ENCODE data around the gene ZFAND3. TPM values are rescaled to one million over a fixed set of nuclear protein-coding genes. Genes with fewer than 3 reads are reported as not detected.

The ZFAND3 gene
- total and polyA plus RNA-seq, 12 donors = 21.4 to 163 (median 46.3) TPM

DNA sequence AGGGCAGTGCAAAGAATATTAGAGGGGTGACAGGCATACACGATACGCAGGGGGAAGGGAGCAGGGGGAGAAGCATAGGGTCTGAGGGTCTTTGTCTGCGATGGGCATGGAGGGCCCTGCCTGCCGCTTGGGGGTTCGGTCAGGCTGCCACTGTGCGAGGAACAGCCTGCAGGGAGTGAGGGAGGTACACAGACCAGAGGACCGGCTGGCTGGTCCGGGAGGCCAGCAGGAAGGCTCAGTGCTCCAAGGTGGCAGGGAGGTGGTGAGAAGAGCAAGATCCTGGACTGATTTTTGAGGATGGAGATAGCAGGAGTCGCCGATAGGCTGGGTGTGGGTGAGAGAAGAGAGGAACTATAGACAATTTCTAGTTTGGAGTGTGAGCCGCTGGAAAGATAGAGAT is 338.4 kb downstream of the ZFAND3 start:
- Histone ChIP-seq H3K4me3 (no peak overlapping the region), H3K27ac (no peak overlapping the region), H3K4me1 (replicated peaks in 1 of 2) (no peaks in the 10 kb centered on the region), H3K9me3 (replicated peaks in 1 of 3) (no peaks in the 10 kb centered on the region), H3K27me3 (no peaks in the 10 kb centered on the region), H3K36me3 (replicated peaks in 1 of 2) (peaks cover 0 to 4% of the 10 kb centered on the region in 2 donors)
- WGBS, 4 donors = 83 to 91% (median 90%) methylated on average over 8 to 11 of the region's 11 CpGs
- intact Hi-C loops (cut with DNase I) = no loop called here
- TF ChIP-seq POLR2A (IDR thresholded peaks at IDR 0.05) = no peak
- TF ChIP-seq, protein P1, sequence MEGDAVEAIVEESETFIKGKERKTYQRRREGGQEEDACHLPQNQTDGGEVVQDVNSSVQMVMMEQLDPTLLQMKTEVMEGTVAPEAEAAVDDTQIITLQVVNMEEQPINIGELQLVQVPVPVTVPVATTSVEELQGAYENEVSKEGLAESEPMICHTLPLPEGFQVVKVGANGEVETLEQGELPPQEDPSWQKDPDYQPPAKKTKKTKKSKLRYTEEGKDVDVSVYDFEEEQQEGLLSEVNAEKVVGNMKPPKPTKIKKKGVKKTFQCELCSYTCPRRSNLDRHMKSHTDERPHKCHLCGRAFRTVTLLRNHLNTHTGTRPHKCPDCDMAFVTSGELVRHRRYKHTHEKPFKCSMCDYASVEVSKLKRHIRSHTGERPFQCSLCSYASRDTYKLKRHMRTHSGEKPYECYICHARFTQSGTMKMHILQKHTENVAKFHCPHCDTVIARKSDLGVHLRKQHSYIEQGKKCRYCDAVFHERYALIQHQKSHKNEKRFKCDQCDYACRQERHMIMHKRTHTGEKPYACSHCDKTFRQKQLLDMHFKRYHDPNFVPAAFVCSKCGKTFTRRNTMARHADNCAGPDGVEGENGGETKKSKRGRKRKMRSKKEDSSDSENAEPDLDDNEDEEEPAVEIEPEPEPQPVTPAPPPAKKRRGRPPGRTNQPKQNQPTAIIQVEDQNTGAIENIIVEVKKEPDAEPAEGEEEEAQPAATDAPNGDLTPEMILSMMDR (IDR thresholded peaks at IDR 0.05) = no peak
- no peak for DNase-seq

DNA sequence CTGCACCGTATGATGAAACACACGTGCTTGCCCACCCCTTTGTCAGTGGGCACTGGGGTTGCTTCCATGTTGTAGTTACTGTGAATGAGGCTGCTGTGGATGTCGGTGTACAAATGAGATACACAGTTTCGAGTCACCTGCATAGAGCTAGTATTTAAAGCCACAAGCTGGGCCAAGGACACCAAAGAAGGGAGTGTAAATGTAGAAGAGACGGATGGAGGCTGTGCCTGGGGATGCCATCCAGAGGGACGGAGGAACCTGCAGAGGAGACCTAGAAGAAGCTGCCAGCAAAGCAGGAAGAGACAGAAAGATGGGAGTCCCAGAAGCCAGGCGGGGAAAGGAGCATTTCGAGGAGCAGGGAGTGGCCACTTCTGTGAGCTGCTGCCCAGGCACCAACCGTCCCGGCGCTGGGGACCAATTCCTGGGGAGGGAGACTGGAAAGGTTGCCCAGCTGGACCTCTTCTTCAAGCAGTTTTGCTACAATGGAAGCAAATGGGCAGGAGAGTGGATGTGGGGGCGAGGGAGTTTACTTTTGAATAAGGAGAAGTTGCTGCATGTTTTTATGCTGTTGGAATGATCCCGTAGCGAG is 339.3 kb downstream of the ZFAND3 start:
- WGBS, 4 donors = 87 to 95% (median 92%) methylated on average over 14 of the region's 14 CpGs
- intact Hi-C loops (cut with DNase I) = no loop called here
- no peak overlapping the region for H3K4me3 ChIP-seq
- H3K36me3 ChIP-seq (replicated peaks in 1 of 2) = no peaks in the 10 kb centered on the region
- DNase-seq = no peak
- H3K4me1 ChIP-seq (replicated peaks in 1 of 2) = no peaks in the 10 kb centered on the region
- no peaks in the 10 kb centered on the region for H3K27me3 ChIP-seq
- TF ChIP-seq POLR2A (IDR thresholded peaks at IDR 0.05) = no peak
- TF ChIP-seq, protein P1 (IDR thresholded peaks at IDR 0.05) = no peak
- H3K27ac ChIP-seq = no peak overlapping the region
- no peaks in the 10 kb centered on the region for H3K9me3 ChIP-seq (replicated peaks in 1 of 3)

DNA sequence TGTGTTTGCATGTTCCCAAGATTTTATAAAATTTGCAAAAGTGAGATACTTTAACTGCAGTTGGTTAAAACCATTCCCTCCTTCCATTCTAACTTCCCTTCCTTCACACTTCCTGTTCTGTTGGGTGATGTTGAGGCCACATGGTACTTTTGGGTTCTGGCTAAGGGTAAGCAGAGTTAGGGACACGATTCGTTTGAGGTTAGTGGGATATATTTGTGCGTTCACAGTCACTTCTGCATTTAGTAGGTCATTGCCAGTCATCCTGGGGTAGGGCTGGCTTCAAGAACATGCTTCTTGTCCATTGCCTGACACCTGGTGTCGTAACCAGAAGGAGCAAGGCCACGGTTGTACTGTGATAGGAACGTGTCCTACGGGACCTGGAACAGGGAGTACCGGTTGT is 340.1 kb downstream of the ZFAND3 start:
- 83 to 90% (median 87%) methylated on average over 8 of the region's 8 CpGs for WGBS, 4 donors
- intact Hi-C loops (cut with DNase I) = no loop called here
- DNase-seq = no peak
- H3K4me3 ChIP-seq = no peak overlapping the region
- H3K4me1 ChIP-seq (replicated peaks in 1 of 2) = no peaks in the 10 kb centered on the region
- no peaks in the 10 kb centered on the region for H3K27me3 ChIP-seq
- H3K9me3 ChIP-seq (replicated peaks in 1 of 3) = no peaks in the 10 kb centered on the region
- H3K27ac ChIP-seq = no peak overlapping the region
- TF ChIP-seq, protein P1 (IDR thresholded peaks at IDR 0.05) = no peak
- no peak for TF ChIP-seq POLR2A (IDR thresholded peaks at IDR 0.05)
- H3K36me3 ChIP-seq (replicated peaks in 1 of 2) = no peaks in the 10 kb centered on the region

DNA sequence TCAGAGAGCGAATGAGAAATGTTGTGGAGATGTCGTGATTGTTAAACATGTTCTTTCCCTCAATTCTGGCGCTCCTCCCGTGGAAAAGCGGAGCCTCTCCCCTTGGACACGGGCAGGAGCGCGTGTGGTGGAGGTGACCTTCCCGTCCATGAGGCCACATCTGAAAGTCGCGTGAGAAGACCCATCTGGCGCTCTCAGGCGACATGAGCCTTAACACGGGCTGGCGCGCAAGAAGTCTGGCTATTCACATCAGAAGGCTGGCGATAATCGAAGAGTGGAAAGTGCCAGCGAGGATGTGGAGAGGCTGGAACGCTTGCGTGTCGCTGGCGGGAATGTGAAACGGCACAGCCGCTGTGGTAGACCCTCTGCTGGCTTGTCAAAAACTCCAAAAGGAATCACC is 341.3 kb downstream of the ZFAND3 start:
- no peak overlapping the region for H3K4me3 ChIP-seq
- H3K27ac ChIP-seq = no peak overlapping the region
- no peaks in the 10 kb centered on the region for H3K27me3 ChIP-seq
- H3K4me1 ChIP-seq (replicated peaks in 1 of 2) = no peaks in the 10 kb centered on the region
- TF ChIP-seq POLR2A (IDR thresholded peaks at IDR 0.05) = no peak
- TF ChIP-seq, protein P1 (IDR thresholded peaks at IDR 0.05) = no peak
- intact Hi-C loops (cut with DNase I) = no loop called here
- H3K36me3 ChIP-seq (replicated peaks in 1 of 2) = no peaks in the 10 kb centered on the region
- no peak for DNase-seq
- WGBS, 4 donors = 95 to 99% (median 97%) methylated on average over 25 of the region's 25 CpGs
- H3K9me3 ChIP-seq (replicated peaks in 1 of 3) = no peaks in the 10 kb centered on the region

Measured in adrenal gland (tissue), 12 donors.